Neural cell (in vitro differentiated cells): ENCODE data around the gene PXDN. TPM values are rescaled to one million over a fixed set of nuclear protein-coding genes. Genes with fewer than 3 reads are reported as not detected.
"Not testable (repeated sequence)": the region's sequence is repeated elsewhere in the genome, so short reads cannot be mapped to it uniquely, and the experiment has no call there.

Experiments used
- H2AFZ ChIP-seq: fragments of 200-600, 300-800 bp; sonication (generic), shearing (Covaris generic); 2 replicates; pipeline ENCODE4 v1.6.0; 2014; ENCODE audit warnings: low read depth, mild to moderate bottlenecking, antibody characterized with exemption, low read length, moderate library complexity
- H3F3A ChIP-seq: fragments of 200-600 bp; shearing (Covaris generic); 2 replicates; pipeline ENCODE4 v1.6.1; 2016; ENCODE audit warnings: mild to moderate bottlenecking, moderate library complexity, mixed read lengths, antibody characterized with exemption, low read length; ENCODE audit not compliant: insufficient read depth, poor library complexity, severe bottlenecking
- H3K27ac ChIP-seq: fragments of 200-600, 300-800 bp; sonication (generic), shearing (Covaris generic); 2 replicates; pipeline ENCODE4 v1.5.1; 2014; ENCODE audit warnings: mild to moderate bottlenecking, low read length, moderate library complexity
- H3K27me3 ChIP-seq: fragments of 300-800, 200-600 bp; sonication (generic), shearing (Covaris generic); 2 replicates; pipeline ENCODE4 v1.6.0; 2014; ENCODE audit warnings: mild to moderate bottlenecking, low read depth, low read length, moderate library complexity; ENCODE audit not compliant: insufficient read depth
- H3K36me3 ChIP-seq: fragments of 300-800, 200-600 bp; sonication (generic), shearing (Covaris generic); 2 replicates; pipeline ENCODE4 v1.5.1; 2014; ENCODE audit warnings: mild to moderate bottlenecking, antibody characterized with exemption, low read length, moderate library complexity; ENCODE audit not compliant: insufficient read depth
- H3K4me2 ChIP-seq: fragments of 300-800, 200-600 bp; sonication (generic), shearing (Covaris generic); 2 replicates; pipeline ENCODE4 v1.6.0; 2014; ENCODE audit warnings: mild to moderate bottlenecking, low read length
- H3K4me3 ChIP-seq: fragments of 300-800, 200-600 bp; sonication (generic), shearing (Covaris generic); 2 replicates; pipeline ENCODE4 v1.5.1; 2014; ENCODE audit warnings: mild to moderate bottlenecking, low read length, moderate library complexity
- H3K79me2 ChIP-seq: fragments of 200-600 bp; shearing (Covaris generic); replicated peaks from 2 replicates; pipeline ENCODE4 v1.6.0; 2014; ENCODE audit warnings: mild to moderate bottlenecking, low read length, moderate library complexity; ENCODE audit not compliant: insufficient read depth
- H3K9ac ChIP-seq: fragments of 300-800, 200-600 bp; sonication (generic), shearing (Covaris generic); 2 replicates; pipeline ENCODE4 v1.6.1; 2016; ENCODE audit warnings: mild to moderate bottlenecking, low read length, mixed read lengths
- H3K9me2 ChIP-seq: fragments of 200-600 bp; shearing (Covaris generic); 2 replicates; pipeline ENCODE4 v1.6.1; 2016; ENCODE audit warnings: mild to moderate bottlenecking, low read length, mixed read lengths; ENCODE audit not compliant: insufficient read depth
- H3K9me3 ChIP-seq: fragments of 200-600, 300-800 bp; sonication (generic), shearing (Covaris generic); 2 replicates; pipeline ENCODE4 v1.6.1; 2016; ENCODE audit warnings: mild to moderate bottlenecking, mixed run types, low read length, moderate library complexity, mixed read lengths
- H4K20me1 ChIP-seq: fragments of 200-600 bp; shearing (Covaris generic); 2 replicates; pipeline ENCODE4 v1.6.1; 2016; ENCODE audit warnings: mild to moderate bottlenecking, mixed run types; ENCODE audit not compliant: insufficient read depth
- CTCF ChIP-seq: fragments of 450-650 bp; IDR thresholded peaks from 2 replicates; pipeline ENCODE4 v1.5.1; 2014; ENCODE audit warnings: antibody characterized with exemption, mild to moderate bottlenecking, moderate library complexity; ENCODE audit not compliant: poor library complexity, severe bottlenecking
- EP300 ChIP-seq: fragments of 450-650 bp; conservative IDR thresholded peaks from 2 replicates; pipeline ENCODE4 v1.6.1; 2014; ENCODE audit warnings: antibody characterized with exemption, mild to moderate bottlenecking, moderate library complexity; ENCODE audit not compliant: poor library complexity, severe bottlenecking
- EZH2 ChIP-seq: fragments of 200-600, 300-800 bp; shearing (Covaris generic), sonication (generic); IDR thresholded peaks from 2 replicates; pipeline ENCODE4 v1.6.1; 2014; ENCODE audit warnings: antibody characterized with exemption, low read length, borderline replicate concordance, mild to moderate bottlenecking; ENCODE audit not compliant: insufficient read depth, poor library complexity, severe bottlenecking
- MXI1 ChIP-seq: fragments of 450-650 bp; conservative IDR thresholded peaks from 2 replicates; pipeline ENCODE4 v1.6.1; 2014; ENCODE audit warnings: antibody characterized with exemption, mild to moderate bottlenecking; ENCODE audit not compliant: poor library complexity, severe bottlenecking
- POLR2AphosphoS5 ChIP-seq: IDR thresholded peaks from 2 replicates; pipeline ENCODE4 v1.6.1; 2012
- RAD21 ChIP-seq: fragments of 450-650 bp; conservative IDR thresholded peaks from 2 replicates; pipeline ENCODE4 v1.6.1; 2014; ENCODE audit warnings: antibody characterized with exemption, mild to moderate bottlenecking, moderate library complexity
- REST ChIP-seq: IDR thresholded peaks from 2 replicates; pipeline ENCODE4 v1.6.1; 2012; ENCODE audit warnings: borderline replicate concordance
- SMC3 ChIP-seq: fragments of 450-650 bp; conservative IDR thresholded peaks from 2 replicates; pipeline ENCODE4 v1.6.1; 2014; ENCODE audit warnings: antibody characterized with exemption, mild to moderate bottlenecking, moderate library complexity; ENCODE audit not compliant: poor library complexity
- TAF1 ChIP-seq: IDR thresholded peaks from 2 replicates; pipeline ENCODE4 v1.6.1; 2012; ENCODE audit warnings: low read depth
- polyA plus RNA-seq: library from polyadenylated mRNA; depleted of rRNA; stranded (reverse); fragments of >200 nt; gene quantifications from 2 replicates; pipeline ENCODE4 v1.2.3, GENCODE V29; 2014

PXDN gene
- polyA plus RNA-seq, 1 donor from 2014 or later, result 181 TPM

- Histone ChIP-seq H3K4me3 (no peak overlapping the region), H3K79me2 (peaks cover 73% of the 10 kb centered on the region), H3K9me3 (no peaks in the 10 kb centered on the region), H2AFZ (no peak overlapping the region), H3K9ac (no peak overlapping the region), H3F3A (no peaks in the 10 kb centered on the region), H3K9me2 (no peaks in the 10 kb centered on the region), H4K20me1 (no peaks in the 10 kb centered on the region), H3K4me2 (no peak overlapping the region), H3K27me3 (no peaks in the 10 kb centered on the region), H3K36me3 (no peaks in the 10 kb centered on the region), H3K27ac (no peak overlapping the region)
- no peak for TF ChIP-seq TAF1
Observed at GRCh38 chr2:1727101-1727771, 17.1 kb downstream of the PXDN start.

GRCh38 chr2:1726558-1726957 lies 17.8 kb downstream of the PXDN start:
- no peaks in the 10 kb centered on the region for H3F3A ChIP-seq
- H3K4me3 ChIP-seq, result no peak overlapping the region
- no peak overlapping the region for H3K27ac ChIP-seq
- H3K36me3 ChIP-seq, result no peaks in the 10 kb centered on the region
- H2AFZ ChIP-seq, result no peak overlapping the region
- H3K27me3 ChIP-seq, result no peaks in the 10 kb centered on the region
- no peaks in the 10 kb centered on the region for H4K20me1 ChIP-seq
- H3K9ac ChIP-seq, result no peak overlapping the region
- TF ChIP-seq RAD21 (no peak), REST (no peak), EZH2 (no peak), CTCF (no peak), SMC3 (no peak), MXI1 (no peak), TAF1 (no peak), POLR2AphosphoS5 (no peak), EP300 (no peak)
- no peak overlapping the region for H3K4me2 ChIP-seq
- H3K9me3 ChIP-seq, result no peaks in the 10 kb centered on the region
- no peaks in the 10 kb centered on the region for H3K9me2 ChIP-seq
- peaks cover 73% of the 10 kb centered on the region for H3K79me2 ChIP-seq

GRCh38 chr2:1724351-1724750 lies 20.0 kb downstream of the PXDN start:
- H3K9ac ChIP-seq, H3K9me2 ChIP-seq, H3K36me3 ChIP-seq, H3F3A ChIP-seq, H4K20me1 ChIP-seq, H3K27ac ChIP-seq, H3K4me2 ChIP-seq, H3K4me3 ChIP-seq, H3K27me3 ChIP-seq, H3K9me3 ChIP-seq, H2AFZ ChIP-seq: not testable (repeated sequence)
- peaks cover 57% of the 10 kb centered on the region for H3K79me2 ChIP-seq
